DMS153 (cell line): ENCODE data around the gene ZBTB4.
"Not testable (repeated sequence)": the region's sequence is repeated elsewhere in the genome, so short reads cannot be mapped to it uniquely, and the experiment has no call there.

Source experiments
- DNase-seq: peaks from one replicate; lab custom pipeline; 2025; lab: John Stamatoyannopoulos, UW

Gene ZBTB4

GRCh38 chr17:7470457-7470973, 8.9 kb downstream of the ZBTB4 start:
- DNase-seq: not testable (repeated sequence)

- not testable (repeated sequence) for DNase-seq
Observed at GRCh38 chr17:7469843-7470242, 9.6 kb downstream of the ZBTB4 start.

- no peak for DNase-seq
Observed at GRCh38 chr17:7468804-7469389, 10.5 kb downstream of the ZBTB4 start.

GRCh38 chr17:7468290-7468689, 11.1 kb downstream of the ZBTB4 start:
- DNase-seq: no peak

- DNase-seq: no peak
Observed at GRCh38 chr17:7467498-7467897, 11.9 kb downstream of the ZBTB4 start.

GRCh38 chr17:7466639-7467341, 12.6 kb downstream of the ZBTB4 start:
- DNase-seq: no peak

- DNase-seq: no peak
Observed at GRCh38 chr17:7466318-7466638, 13.2 kb downstream of the ZBTB4 start.

- no peak for DNase-seq
Observed at GRCh38 chr17:7465597-7466275, 13.7 kb downstream of the ZBTB4 start.

- DNase-seq: no peak
Observed at GRCh38 chr17:7464081-7464480, 15.3 kb downstream of the ZBTB4 start.

GRCh38 chr17:7463372-7463846, 16.0 kb downstream of the ZBTB4 start:
- DNase-seq: no peak

GRCh38 chr17:7462474-7463371, 16.7 kb downstream of the ZBTB4 start:
- DNase-seq: no peak

GRCh38 chr17:7460850-7461660, 18.4 kb downstream of the ZBTB4 start:
- DNase-seq: no peak

GRCh38 chr17:7459961-7460545, 19.4 kb downstream of the ZBTB4 start:
- no peak for DNase-seq

GRCh38 chr17:7448461-7448860, 31.0 kb downstream of the ZBTB4 start:
- no peak for DNase-seq

GRCh38 chr17:7445619-7445968, 33.8 kb downstream of the ZBTB4 start:
- no peak for DNase-seq

GRCh38 chr17:7444682-7445618, 34.5 kb downstream of the ZBTB4 start, which contains the start of gene CHRNB1:
TSS of gene CHRNB1 (plus strand) at chr17:7445061. CDS start at chr17:7445128, 67 bp downstream.
- no peak for DNase-seq

GRCh38 chr17:7443499-7444485, 35.6 kb downstream of the ZBTB4 start:
- DNase-seq: no peak

GRCh38 chr17:7442142-7442541, 37.3 kb downstream of the ZBTB4 start:
- no peak for DNase-seq
